SHP77 treated with DMSO at 0.1 percent for 48 hours (cell line): ENCODE results near the gene PRSS36.
"Not testable (repeated sequence)": the region's sequence is repeated elsewhere in the genome, so short reads cannot be mapped to it uniquely, and the experiment has no call there.

Experiments
- DNase-seq: peaks from one replicate; lab custom pipeline; 2025; lab: John Stamatoyannopoulos, UW

Gene PRSS36

GRCh38 chr16:31120129-31120528 lies 29.7 kb downstream of the PRSS36 start:
- no peak for DNase-seq

- DNase-seq = no peak
Measured at GRCh38 chr16:31118223-31119155, 31.4 kb downstream of the PRSS36 start.

- peak; percentile 94 for DNase-seq
Measured at GRCh38 chr16:31117384-31118222, 32.3 kb downstream of the PRSS36 start, which contains the start of gene KAT8. Gene KAT8, plus strand, starts transcription at chr16:31117664. Its CDS starts 18 bp downstream, at chr16:31117682.

GRCh38 chr16:31114468-31114867 lies 35.4 kb downstream of the PRSS36 start:
- no peak for DNase-seq

- DNase-seq = no peak
Measured at GRCh38 chr16:31113121-31114120, 36.4 kb downstream of the PRSS36 start.

GRCh38 chr16:31112711-31113110 lies 37.2 kb downstream of the PRSS36 start:
- no peak for DNase-seq

- no peak for DNase-seq
Measured at GRCh38 chr16:31111881-31112466, 37.9 kb downstream of the PRSS36 start.

GRCh38 chr16:31110106-31111034 lies 39.5 kb downstream of the PRSS36 start:
- DNase-seq = no peak

GRCh38 chr16:31109622-31110021 lies 40.2 kb downstream of the PRSS36 start:
- DNase-seq = no peak

GRCh38 chr16:31108794-31109558 lies 40.9 kb downstream of the PRSS36 start:
- DNase-seq = no peak

- DNase-seq = peak; percentile 45
Measured at GRCh38 chr16:31108035-31108793, 41.7 kb downstream of the PRSS36 start, which contains the start of gene BCKDK. Gene BCKDK, plus strand, starts transcription at chr16:31108386. Its CDS starts 838 bp downstream, at chr16:31109224.

GRCh38 chr16:31107465-31107867 lies 42.4 kb downstream of the PRSS36 start:
- no peak for DNase-seq

GRCh38 chr16:31106509-31107464 lies 43.1 kb downstream of the PRSS36 start:
- no peak for DNase-seq

- DNase-seq = peak; percentile 62
Measured at GRCh38 chr16:31105677-31106213, 44.1 kb downstream of the PRSS36 start.

- not testable (repeated sequence) for DNase-seq
Measured at GRCh38 chr16:31100876-31101641, 48.8 kb downstream of the PRSS36 start.
